Body of pancreas (tissue), 4 donors: ENCODE results near the gene CTSZ.

Experiments
- POLR2A ChIP-seq, 3 donors: fragments of 450-650 bp; IDR thresholded peaks; one replicate each; pipeline ENCODE4 v1.6.1; 2016; ENCODE audit warnings: antibody characterized with exemption in 3 of 3, mild to moderate bottlenecking in 2 of 3
- TF ChIP-seq, protein P1 (sequence below), 7 experiments: fragments of 450-650 bp in 4 of 7; fragments of 200-600 bp in 3 of 7; sonication (generic) in 3 of 7; IDR thresholded peaks; one replicate each; pipeline ENCODE4 v1.5.1; 2016 to 2019; ENCODE audit warnings: antibody characterized with exemption in 7 of 7

DNA sequence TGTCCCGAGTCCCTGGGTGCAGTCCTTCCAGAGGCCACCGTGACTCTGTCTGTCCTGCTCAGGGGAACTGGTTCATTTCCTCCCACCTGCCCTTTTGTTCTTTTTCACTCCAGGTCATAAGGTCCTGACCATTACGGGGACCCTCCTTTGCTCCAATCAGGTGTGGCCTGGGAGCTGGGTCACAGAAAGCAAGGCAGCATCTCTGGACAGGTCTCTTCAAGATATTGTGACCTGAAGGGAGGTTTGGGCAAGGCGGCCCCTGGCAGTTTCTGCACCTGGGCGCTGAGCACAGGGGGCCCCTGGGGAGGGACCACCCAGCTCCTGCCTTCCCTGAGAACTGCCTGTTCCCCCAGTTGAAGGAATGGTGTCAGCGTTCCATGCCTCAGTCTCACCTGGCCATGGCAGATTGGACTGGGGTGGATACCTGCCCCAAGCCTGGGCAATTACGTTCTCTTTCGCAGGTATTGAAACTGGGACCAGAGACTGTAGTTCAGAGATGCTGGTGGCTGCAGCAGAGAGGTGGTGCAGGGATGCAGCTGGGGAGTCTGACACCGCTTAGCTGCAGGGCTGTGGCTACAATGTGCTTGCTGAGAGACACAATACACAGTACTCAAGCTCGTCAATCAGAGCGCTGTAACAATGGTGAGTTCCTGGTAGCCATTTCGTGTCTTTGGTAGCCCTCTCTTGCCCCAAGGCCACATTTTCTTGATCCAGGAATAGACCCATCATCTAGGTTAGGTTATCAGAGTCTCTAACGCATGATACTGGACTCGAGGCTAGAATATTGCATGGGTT lies 41.6 kb downstream of the CTSZ start:
- TF ChIP-seq, protein P1, sequence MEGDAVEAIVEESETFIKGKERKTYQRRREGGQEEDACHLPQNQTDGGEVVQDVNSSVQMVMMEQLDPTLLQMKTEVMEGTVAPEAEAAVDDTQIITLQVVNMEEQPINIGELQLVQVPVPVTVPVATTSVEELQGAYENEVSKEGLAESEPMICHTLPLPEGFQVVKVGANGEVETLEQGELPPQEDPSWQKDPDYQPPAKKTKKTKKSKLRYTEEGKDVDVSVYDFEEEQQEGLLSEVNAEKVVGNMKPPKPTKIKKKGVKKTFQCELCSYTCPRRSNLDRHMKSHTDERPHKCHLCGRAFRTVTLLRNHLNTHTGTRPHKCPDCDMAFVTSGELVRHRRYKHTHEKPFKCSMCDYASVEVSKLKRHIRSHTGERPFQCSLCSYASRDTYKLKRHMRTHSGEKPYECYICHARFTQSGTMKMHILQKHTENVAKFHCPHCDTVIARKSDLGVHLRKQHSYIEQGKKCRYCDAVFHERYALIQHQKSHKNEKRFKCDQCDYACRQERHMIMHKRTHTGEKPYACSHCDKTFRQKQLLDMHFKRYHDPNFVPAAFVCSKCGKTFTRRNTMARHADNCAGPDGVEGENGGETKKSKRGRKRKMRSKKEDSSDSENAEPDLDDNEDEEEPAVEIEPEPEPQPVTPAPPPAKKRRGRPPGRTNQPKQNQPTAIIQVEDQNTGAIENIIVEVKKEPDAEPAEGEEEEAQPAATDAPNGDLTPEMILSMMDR (IDR thresholded peaks at IDR 0.05), result no peak
- no peak for TF ChIP-seq POLR2A (IDR thresholded peaks at IDR 0.05)
